Astrocyte (in vitro differentiated cells and primary cell): Measurements from ENCODE around the gene RAD52. TPM values are rescaled to one million over a fixed set of nuclear protein-coding genes. Genes with fewer than 3 reads are reported as not detected.

Source experiments
- DNase-seq: peaks from one replicate; pipeline ENCODE4 v3.0.0-alpha.2; 2010; ENCODE audit warnings: low read depth
- FAIRE-seq: peaks from 2 replicates; lab custom pipeline; 2011; peaks lifted over from hg19 to GRCh38; lab: Jason Lieb, UNC
- H2AFZ ChIP-seq: 2 replicates; pipeline ENCODE4 v1.6.0; 2012; ENCODE audit warnings: low read depth, low read length, inconsistent platforms
- H3K27ac ChIP-seq: 2 replicates; pipeline ENCODE4 v1.5.1; 2011; ENCODE audit warnings: low read depth, low read length, inconsistent platforms
- H3K27me3 ChIP-seq: 2 replicates; pipeline ENCODE4 v1.6.0; 2011; ENCODE audit warnings: low read length, inconsistent platforms; ENCODE audit not compliant: insufficient read depth
- H3K36me3 ChIP-seq: 2 replicates; pipeline ENCODE4 v1.5.1; 2011; ENCODE audit warnings: low read length, inconsistent platforms; ENCODE audit not compliant: insufficient read depth
- H3K4me1 ChIP-seq: 2 replicates; pipeline ENCODE4 v1.5.1; 2011; ENCODE audit warnings: low read length, inconsistent platforms; ENCODE audit not compliant: insufficient read depth
- H3K4me2 ChIP-seq: 2 replicates; pipeline ENCODE4 v1.6.0; 2012; ENCODE audit warnings: low read length, inconsistent platforms
- H3K4me3 ChIP-seq: 2 replicates; pipeline ENCODE4 v1.5.1; 2011; ENCODE audit warnings: low read depth, mild to moderate bottlenecking, low read length, inconsistent platforms; ENCODE audit not compliant: insufficient read depth
- H3K79me2 ChIP-seq: 2 replicates; pipeline ENCODE4 v1.6.0; 2012; ENCODE audit warnings: mild to moderate bottlenecking, low read length, inconsistent platforms; ENCODE audit not compliant: insufficient read depth
- H3K9ac ChIP-seq: 2 replicates; pipeline ENCODE4 v1.6.0; 2012; ENCODE audit warnings: mild to moderate bottlenecking, low read length, inconsistent platforms
- H3K9me3 ChIP-seq: 2 replicates; pipeline ENCODE4 v1.5.1; 2012; ENCODE audit warnings: low read depth, mild to moderate bottlenecking, low read length, inconsistent platforms; ENCODE audit not compliant: insufficient read depth
- H4K20me1 ChIP-seq: 2 replicates; pipeline ENCODE4 v1.6.0; 2012; ENCODE audit warnings: low read length, inconsistent platforms; ENCODE audit not compliant: insufficient read depth
- H3K27ac Mint-ChIP-seq: one replicate; pipeline ENCODE4 v1.8.0; 2021; ENCODE audit warnings: mild to moderate bottlenecking, mixed read lengths; ENCODE audit not compliant: unreplicated experiment
- H3K27me3 Mint-ChIP-seq: one replicate; pipeline ENCODE4 v1.8.0; 2021; ENCODE audit warnings: low read depth, mixed read lengths; ENCODE audit not compliant: unreplicated experiment
- H3K36me3 Mint-ChIP-seq: one replicate; pipeline ENCODE4 v1.8.0; 2021; ENCODE audit warnings: low read depth, mixed read lengths; ENCODE audit not compliant: unreplicated experiment
- H3K4me1 Mint-ChIP-seq: one replicate; pipeline ENCODE4 v1.8.0; 2021; ENCODE audit warnings: low read depth, mixed read lengths; ENCODE audit not compliant: unreplicated experiment
- H3K4me3 Mint-ChIP-seq: one replicate; pipeline ENCODE4 v1.8.0; 2021; ENCODE audit warnings: mild to moderate bottlenecking, moderate library complexity, mixed read lengths; ENCODE audit not compliant: unreplicated experiment
- H3K9me3 Mint-ChIP-seq: one replicate; pipeline ENCODE4 v1.8.0; 2021; ENCODE audit warnings: mild to moderate bottlenecking, mixed read lengths; ENCODE audit not compliant: unreplicated experiment
- CTCF ChIP-seq: IDR thresholded peaks from 2 replicates; pipeline ENCODE4 v1.5.1; 2011; ENCODE audit warnings: low read depth, mild to moderate bottlenecking, inconsistent platforms, low read length, moderate library complexity; ENCODE audit not compliant: insufficient read depth
- EZH2 ChIP-seq: IDR thresholded peaks from 2 replicates; pipeline ENCODE4 v1.6.1; 2012; ENCODE audit warnings: mild to moderate bottlenecking, low read length, inconsistent platforms; ENCODE audit not compliant: insufficient read depth
- total RNA-seq: library from RNA; stranded (reverse); gene quantifications from 2 replicates; pipeline ENCODE4 v1.2.1, GENCODE V29; 2021

RAD52 gene
- total RNA-seq, 1 donor from 2014 or later = 11.7 TPM

- no peak for DNase-seq
- H3K27me3 ChIP-seq = peaks cover 13% of the 10 kb centered on the region
These were observed 32.5 kb upstream of the RAD52 start for GRCh38 chr12:981961-982360.

GRCh38 chr12:981176-981828 is 31.8 kb upstream of the RAD52 start:
- Mint-ChIP-seq H3K27ac (no peak overlapping the region), H3K9me3 (no peaks in the 10 kb centered on the region), H3K4me1 (peaks cover 4% of the 10 kb centered on the region), H3K27me3 (no peaks in the 10 kb centered on the region), H3K4me3 (no peak overlapping the region), H3K36me3 (peaks cover 7% of the 10 kb centered on the region)
- Histone ChIP-seq H2AFZ (no peak overlapping the region), H3K4me1 (peaks cover 9% of the 10 kb centered on the region), H3K9ac (no peak overlapping the region), H3K9me3 (no peaks in the 10 kb centered on the region), H3K36me3 (no peaks in the 10 kb centered on the region), H3K27ac (no peak overlapping the region), H3K4me3 (no peak overlapping the region), H3K4me2 (peak overlapping the region; percentile 37), H3K79me2 (no peaks in the 10 kb centered on the region), H4K20me1 (peaks cover 15% of the 10 kb centered on the region), H3K27me3 (peaks cover 13% of the 10 kb centered on the region)
- FAIRE-seq (no peak), DNase-seq (peak; percentile 58)
- TF ChIP-seq EZH2 (no peak), CTCF (no peak)

More at GRCh38 chr12:981961-982360, 32.5 kb upstream of the RAD52 start:
- Mint-ChIP-seq H3K27ac (no peak overlapping the region), H3K36me3 (peaks cover 10% of the 10 kb centered on the region), H3K27me3 (no peaks in the 10 kb centered on the region), H3K4me1 (peaks cover 4% of the 10 kb centered on the region), H3K9me3 (no peaks in the 10 kb centered on the region), H3K4me3 (no peak overlapping the region)
- no peaks in the 10 kb centered on the region for H3K36me3 ChIP-seq
- H3K4me1 ChIP-seq = peaks cover 9% of the 10 kb centered on the region
- no peak overlapping the region for H3K4me3 ChIP-seq
- no peak overlapping the region for H3K4me2 ChIP-seq
- peaks cover 15% of the 10 kb centered on the region for H4K20me1 ChIP-seq
- H2AFZ ChIP-seq = no peak overlapping the region
- no peak for FAIRE-seq
- no peaks in the 10 kb centered on the region for H3K79me2 ChIP-seq
- H3K9ac ChIP-seq = no peak overlapping the region
- no peak for TF ChIP-seq CTCF
- no peak for TF ChIP-seq EZH2
- H3K27ac ChIP-seq = no peak overlapping the region
- H3K9me3 ChIP-seq = no peaks in the 10 kb centered on the region

GRCh38 chr12:979349-979748 is 29.9 kb upstream of the RAD52 start:
- Mint-ChIP-seq H3K36me3 (peaks cover 7% of the 10 kb centered on the region), H3K9me3 (peaks cover 2% of the 10 kb centered on the region), H3K27me3 (no peaks in the 10 kb centered on the region), H3K4me3 (no peak overlapping the region), H3K4me1 (peaks cover 4% of the 10 kb centered on the region), H3K27ac (no peak overlapping the region)
- no peak for TF ChIP-seq CTCF
- TF ChIP-seq EZH2 = no peak
- Histone ChIP-seq H4K20me1 (peaks cover 15% of the 10 kb centered on the region), H3K36me3 (no peaks in the 10 kb centered on the region), H3K4me2 (no peak overlapping the region), H3K9ac (no peak overlapping the region), H3K9me3 (no peaks in the 10 kb centered on the region), H2AFZ (no peak overlapping the region), H3K4me3 (no peak overlapping the region), H3K27ac (no peak overlapping the region), H3K27me3 (peaks cover 17% of the 10 kb centered on the region), H3K4me1 (peaks cover 9% of the 10 kb centered on the region), H3K79me2 (no peaks in the 10 kb centered on the region)
- FAIRE-seq (no peak), DNase-seq (no peak)
